Stimulated activated CD8-positive, alpha-beta memory T cell treated with anti-CD3 and anti-CD28 coated beads, Interleukin-12 subunit alpha, Interleukin-12 subunit beta, amount 100 ng/mL, for 24 hours (primary cell): ENCODE measurements around the gene MDP1.
"Not testable (repeated sequence)": the region's sequence is repeated elsewhere in the genome, so short reads cannot be mapped to it uniquely, and the experiment has no call there.

Source experiments
- DNase-seq: peaks from one replicate; pipeline ENCODE4 v3.0.0-alpha.2; 2020; ENCODE audit errors: extremely low read depth

The MDP1 gene

GRCh38 chr14:24250354-24250753 lies 34.5 kb upstream of the MDP1 start:
- no peak for DNase-seq

- no peak for DNase-seq
These were observed 33.6 kb upstream of the MDP1 start for GRCh38 chr14:24249230-24250021.

GRCh38 chr14:24247422-24247821 lies 31.6 kb upstream of the MDP1 start:
- DNase-seq = no peak

GRCh38 chr14:24246765-24247212 lies 30.9 kb upstream of the MDP1 start:
- no peak for DNase-seq

GRCh38 chr14:24245350-24245749 lies 29.5 kb upstream of the MDP1 start:
- not testable (repeated sequence) for DNase-seq

- no peak for DNase-seq
These were observed 27.5 kb upstream of the MDP1 start for GRCh38 chr14:24243336-24243836.

GRCh38 chr14:24241829-24242443 lies 26.1 kb upstream of the MDP1 start:
- peak; percentile 90 for DNase-seq

- DNase-seq = no peak
These were observed 24.4 kb upstream of the MDP1 start for GRCh38 chr14:24240110-24240918.

GRCh38 chr14:24238527-24239037 lies 22.7 kb upstream of the MDP1 start:
- DNase-seq = no peak

GRCh38 chr14:24238123-24238522 lies 22.3 kb upstream of the MDP1 start:
- no peak for DNase-seq

GRCh38 chr14:24237463-24237955 lies 21.6 kb upstream of the MDP1 start:
- DNase-seq = no peak

- DNase-seq = no peak
These were observed 21.0 kb upstream of the MDP1 start for GRCh38 chr14:24236689-24237462.

GRCh38 chr14:24235804-24236688 lies 20.2 kb upstream of the MDP1 start:
- no peak for DNase-seq

GRCh38 chr14:24234095-24235005 lies 18.5 kb upstream of the MDP1 start:
- no peak for DNase-seq

- no peak for DNase-seq
These were observed 17.6 kb upstream of the MDP1 start for GRCh38 chr14:24233538-24233866.

- no peak for DNase-seq
These were observed 17.0 kb upstream of the MDP1 start, which contains the start of gene GMPR2 for GRCh38 chr14:24232645-24233537. Gene GMPR2, plus strand, starts transcription at chr14:24232929. Its CDS starts 325 bp downstream, at chr14:24233254.

GRCh38 chr14:24232121-24232644 lies 16.3 kb upstream of the MDP1 start, which contains the start of gene NEDD8:
Gene NEDD8, minus strand, starts transcription at chr14:24232367. Its CDS starts 100 bp downstream, at chr14:24232267.
- peak; percentile 83 for DNase-seq
